Hepatocyte (in vitro differentiated cells): ENCODE results near the gene S100A3.

ENCODE experiments used
- EZH2 ChIP-seq: fragments of 200-600 bp; sonication (generic); IDR thresholded peaks from 2 replicates; pipeline ENCODE4 v1.6.1; 2016; ENCODE audit warnings: antibody characterized with exemption, mild to moderate bottlenecking, borderline replicate concordance
- TF ChIP-seq, protein P1 (sequence below): fragments of 200-600 bp; sonication (generic); IDR thresholded peaks from 2 replicates; pipeline ENCODE4 v1.5.1; 2016; ENCODE audit warnings: antibody characterized with exemption, mild to moderate bottlenecking; ENCODE audit not compliant: poor library complexity

- TF ChIP-seq, protein P1, sequence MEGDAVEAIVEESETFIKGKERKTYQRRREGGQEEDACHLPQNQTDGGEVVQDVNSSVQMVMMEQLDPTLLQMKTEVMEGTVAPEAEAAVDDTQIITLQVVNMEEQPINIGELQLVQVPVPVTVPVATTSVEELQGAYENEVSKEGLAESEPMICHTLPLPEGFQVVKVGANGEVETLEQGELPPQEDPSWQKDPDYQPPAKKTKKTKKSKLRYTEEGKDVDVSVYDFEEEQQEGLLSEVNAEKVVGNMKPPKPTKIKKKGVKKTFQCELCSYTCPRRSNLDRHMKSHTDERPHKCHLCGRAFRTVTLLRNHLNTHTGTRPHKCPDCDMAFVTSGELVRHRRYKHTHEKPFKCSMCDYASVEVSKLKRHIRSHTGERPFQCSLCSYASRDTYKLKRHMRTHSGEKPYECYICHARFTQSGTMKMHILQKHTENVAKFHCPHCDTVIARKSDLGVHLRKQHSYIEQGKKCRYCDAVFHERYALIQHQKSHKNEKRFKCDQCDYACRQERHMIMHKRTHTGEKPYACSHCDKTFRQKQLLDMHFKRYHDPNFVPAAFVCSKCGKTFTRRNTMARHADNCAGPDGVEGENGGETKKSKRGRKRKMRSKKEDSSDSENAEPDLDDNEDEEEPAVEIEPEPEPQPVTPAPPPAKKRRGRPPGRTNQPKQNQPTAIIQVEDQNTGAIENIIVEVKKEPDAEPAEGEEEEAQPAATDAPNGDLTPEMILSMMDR: no peak
- no peak for TF ChIP-seq EZH2
Measured at GRCh38 chr1:153513023-153513422, 36.0 kb downstream of the S100A3 start.
